Activated naive CD4-positive, alpha-beta T cell treated with anti-CD3 and anti-CD28 coated beads, Interleukin-2, amount 50 U/mL, for 16 hours (primary cell): ENCODE results near the gene DRAP1.

ENCODE experiments used
- DNase-seq: peaks from one replicate; pipeline ENCODE4 v3.0.0-alpha.2; 2020

DRAP1 gene, protein sequence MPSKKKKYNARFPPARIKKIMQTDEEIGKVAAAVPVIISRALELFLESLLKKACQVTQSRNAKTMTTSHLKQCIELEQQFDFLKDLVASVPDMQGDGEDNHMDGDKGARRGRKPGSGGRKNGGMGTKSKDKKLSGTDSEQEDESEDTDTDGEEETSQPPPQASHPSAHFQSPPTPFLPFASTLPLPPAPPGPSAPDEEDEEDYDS

DNA sequence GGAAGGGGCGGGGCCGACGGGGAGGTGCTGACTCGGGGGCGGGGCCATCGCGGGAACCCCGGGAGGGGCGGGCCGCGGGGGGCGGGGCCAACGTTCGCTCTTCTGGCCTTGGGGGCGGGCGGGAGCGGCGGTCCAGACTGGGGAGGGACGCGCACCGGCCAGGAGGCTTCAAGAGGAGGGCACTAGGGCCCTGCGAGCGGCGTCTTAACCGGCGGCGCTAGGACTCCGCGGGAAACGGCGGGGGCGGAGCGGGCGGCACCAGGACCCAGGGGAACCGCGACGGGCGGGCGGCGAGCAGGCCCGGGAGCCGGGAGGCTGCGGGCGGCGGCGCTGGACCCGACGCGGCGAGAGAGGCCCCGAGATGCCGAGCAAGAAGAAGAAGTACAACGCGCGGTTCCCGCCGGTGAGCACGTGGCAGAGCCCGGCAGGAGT is at the start of gene DRAP1:
Gene DRAP1 (plus strand): TSS at position 286 of the 432 bp plus-strand sequence. CDS start 76 bp downstream, at position 362.
- peak; percentile 98 for DNase-seq

DNA sequence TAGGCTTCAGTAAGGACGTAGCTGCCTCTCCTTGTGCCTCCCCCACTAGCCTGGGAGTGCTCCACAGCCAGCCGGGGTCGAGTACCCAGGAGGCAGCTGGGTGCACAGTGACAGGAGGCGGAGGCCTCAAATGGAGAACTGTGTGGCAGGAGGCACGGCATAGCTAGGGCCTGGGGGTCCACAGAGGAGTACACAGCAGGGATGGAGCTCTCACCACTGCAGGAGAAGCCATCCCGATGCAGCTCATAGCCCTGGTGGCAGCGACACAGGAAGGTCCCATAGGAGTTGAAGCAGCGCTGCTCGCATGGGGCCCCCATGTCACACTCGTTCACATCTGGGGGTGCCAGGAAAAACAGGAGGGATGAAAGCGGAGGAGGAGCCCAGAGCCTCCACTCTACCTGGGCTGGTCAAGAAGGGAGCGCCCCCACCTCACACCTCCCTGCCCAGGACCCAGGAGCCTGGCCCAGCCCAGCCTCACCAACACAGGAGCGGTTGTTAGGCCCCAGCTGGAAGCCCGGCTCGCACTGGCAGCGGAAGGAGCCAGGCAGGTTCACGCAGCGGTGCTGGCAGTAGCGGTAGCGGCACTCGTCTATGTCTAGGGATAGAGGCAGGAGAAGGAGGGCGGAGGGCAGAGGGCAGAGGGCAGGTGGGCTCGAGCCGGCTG is 49.5 kb upstream of the DRAP1 start:
- no peak for DNase-seq

DNA sequence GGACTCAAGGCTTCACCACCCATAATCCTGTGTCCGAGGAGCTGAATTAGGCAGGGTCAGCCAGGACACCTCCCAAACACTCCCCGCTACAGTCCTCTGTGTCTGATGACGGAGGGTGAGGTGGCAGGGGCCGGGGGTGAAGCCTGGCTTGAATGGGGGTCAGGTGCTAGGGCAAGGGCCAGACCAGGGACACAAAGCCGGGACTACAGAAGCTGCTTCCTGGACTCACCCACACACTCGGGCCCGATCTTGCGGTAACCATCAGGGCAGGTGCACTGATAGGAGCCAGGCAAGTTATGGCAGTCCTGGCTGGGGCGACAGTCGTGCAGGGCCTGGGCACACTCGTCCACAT is 48.9 kb upstream of the DRAP1 start:
- DNase-seq = no peak

GRCh38 chr11:65870706-65871681 is 48.2 kb upstream of the DRAP1 start:
- no peak for DNase-seq

GRCh38 chr11:65871811-65872548 is 47.2 kb upstream of the DRAP1 start:
- no peak for DNase-seq

GRCh38 chr11:65872586-65873317 is 46.5 kb upstream of the DRAP1 start, which contains the start of gene EFEMP2:
Gene EFEMP2, minus strand, starts transcription at chr11:65872800. Its CDS starts 446 bp downstream, at chr11:65872354.
- DNase-seq = no peak

DNA sequence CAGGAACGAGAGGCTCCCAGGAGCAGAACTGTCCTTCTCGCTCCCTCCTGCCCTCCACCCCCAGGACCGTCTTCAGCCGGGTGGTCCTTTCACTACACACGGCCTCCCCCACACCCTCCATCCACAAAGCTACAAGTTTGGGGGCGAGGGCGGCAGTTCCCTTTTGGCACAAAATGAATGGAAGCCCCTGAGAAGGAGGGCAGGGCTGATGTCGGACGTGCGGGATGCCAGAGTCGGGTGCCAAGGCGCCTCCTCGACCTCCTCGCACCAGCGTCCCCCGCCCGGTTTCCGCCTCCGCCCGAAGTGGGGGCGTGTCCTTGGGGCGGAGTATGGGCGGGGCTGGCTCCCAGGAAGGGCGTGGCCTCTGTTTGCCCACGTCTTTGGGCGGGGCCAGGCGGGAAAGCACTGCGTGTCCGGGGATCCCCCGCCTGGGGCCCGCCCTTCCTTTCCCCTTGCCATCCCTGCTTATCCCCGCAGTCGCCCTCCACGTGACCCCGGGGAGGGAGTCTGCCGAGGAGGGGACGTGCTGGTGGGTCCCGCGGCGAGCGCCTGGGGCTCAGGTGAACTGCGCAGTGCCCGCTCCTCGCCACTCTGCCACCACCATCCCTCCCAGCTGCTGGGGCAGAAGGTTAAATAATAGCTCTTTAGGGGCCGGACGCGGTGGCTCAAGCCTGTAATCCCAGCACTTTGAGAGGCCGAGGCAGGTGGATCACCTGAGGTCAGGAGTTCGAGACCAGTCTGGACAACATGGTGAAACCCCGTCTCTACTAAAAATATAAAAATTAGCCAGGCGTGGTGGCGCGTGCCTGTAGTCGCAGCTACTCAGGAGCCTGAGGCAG is 45.7 kb upstream of the DRAP1 start:
- peak; percentile 92 for DNase-seq

DNA sequence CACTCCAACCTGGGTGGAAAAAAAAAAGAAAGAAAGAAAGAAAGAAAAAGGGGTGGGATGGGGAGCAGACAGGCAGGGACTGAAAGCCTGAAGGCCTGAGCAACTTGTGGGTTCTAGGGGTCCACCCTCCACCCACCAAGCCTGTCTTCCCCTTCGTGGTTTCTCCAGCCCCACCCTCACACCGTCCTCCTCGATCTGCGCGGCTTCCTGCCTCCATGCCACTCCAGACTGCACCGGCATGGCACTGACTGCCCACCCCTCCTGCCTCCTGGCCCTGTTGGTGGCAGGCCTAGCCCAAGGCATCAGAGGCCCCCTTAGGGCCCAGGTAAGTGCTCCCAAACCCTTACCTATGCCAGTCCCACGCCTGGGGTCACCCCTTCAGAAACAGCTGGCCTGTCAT is 39.6 kb upstream of the DRAP1 start, which contains the start of gene CTSW:
Gene CTSW (plus strand): TSS at position 221 of the 400 bp plus-strand sequence. CDS start 18 bp downstream, at position 239.
- no peak for DNase-seq

- DNase-seq = no peak
These were observed 39.2 kb upstream of the DRAP1 start for GRCh38 chr11:65880027-65880426.

DNA sequence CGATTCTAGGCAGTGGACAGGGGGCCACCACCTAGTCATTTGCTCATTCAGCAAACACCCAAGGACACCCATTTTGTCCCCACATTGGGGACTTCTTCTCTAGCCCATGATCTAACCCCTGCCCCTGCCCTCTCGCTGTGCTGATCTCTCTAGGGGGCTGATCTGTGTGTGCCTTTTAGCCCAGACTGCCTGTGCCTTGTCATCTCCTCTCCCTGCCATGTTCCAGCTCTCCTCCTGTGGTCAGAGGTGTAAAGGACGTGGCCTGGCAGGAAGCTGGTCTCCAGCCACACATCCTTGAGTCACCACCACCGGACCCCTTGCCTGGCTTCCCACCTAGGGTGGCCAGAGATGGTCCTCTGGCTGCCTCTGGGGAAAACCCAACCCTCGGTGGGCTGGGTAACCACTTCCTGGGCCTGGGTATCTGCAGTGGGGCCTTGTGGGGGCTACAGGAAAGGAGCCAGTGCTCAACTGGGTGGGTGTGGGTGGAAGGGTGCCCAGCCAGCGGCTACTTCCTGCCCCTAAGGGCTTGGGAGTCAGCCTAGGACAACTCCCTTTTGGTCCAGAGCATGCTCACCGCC is 38.3 kb upstream of the DRAP1 start:
- DNase-seq = no peak

DNA sequence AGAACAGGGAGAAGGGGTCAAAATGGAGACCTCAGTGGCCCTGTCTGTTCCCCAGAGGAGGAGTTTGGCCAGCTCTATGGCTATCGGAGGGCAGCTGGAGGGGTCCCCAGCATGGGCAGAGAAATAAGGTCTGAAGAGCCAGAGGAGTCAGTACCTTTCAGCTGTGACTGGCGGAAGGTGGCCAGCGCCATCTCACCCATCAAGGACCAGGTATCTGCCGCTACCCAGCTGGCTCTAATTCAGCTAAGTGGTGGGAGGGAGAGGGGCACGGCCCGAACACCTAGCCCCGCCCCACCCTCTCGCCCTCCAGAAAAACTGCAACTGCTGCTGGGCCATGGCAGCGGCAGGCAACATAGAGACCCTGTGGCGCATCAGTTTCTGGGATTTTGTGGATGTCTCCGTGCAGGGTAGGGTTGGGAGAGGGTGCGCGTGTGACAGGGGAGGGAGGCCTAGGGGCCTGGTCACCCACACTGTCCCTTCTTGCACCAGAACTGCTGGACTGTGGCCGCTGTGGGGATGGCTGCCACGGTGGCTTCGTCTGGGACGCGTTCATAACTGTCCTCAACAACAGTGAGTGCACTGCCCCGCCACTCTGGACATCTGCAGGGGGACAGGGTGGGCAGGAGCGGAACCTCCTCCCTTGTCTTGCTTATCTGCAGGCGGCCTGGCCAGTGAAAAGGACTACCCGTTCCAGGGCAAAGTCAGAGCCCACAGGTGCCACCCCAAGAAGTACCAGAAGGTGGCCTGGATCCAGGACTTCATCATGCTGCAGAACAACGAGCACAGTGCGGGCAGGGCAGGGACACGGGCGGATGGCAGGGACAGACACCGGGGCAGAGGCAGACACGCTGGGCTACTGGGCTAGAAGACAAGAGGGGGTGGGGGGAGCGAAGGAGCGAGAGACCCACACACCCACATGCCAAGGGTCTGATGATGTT is 36.8 kb upstream of the DRAP1 start:
- no peak for DNase-seq

- DNase-seq = no peak
These were observed 36.0 kb upstream of the DRAP1 start for GRCh38 chr11:65883058-65883761.

DNA sequence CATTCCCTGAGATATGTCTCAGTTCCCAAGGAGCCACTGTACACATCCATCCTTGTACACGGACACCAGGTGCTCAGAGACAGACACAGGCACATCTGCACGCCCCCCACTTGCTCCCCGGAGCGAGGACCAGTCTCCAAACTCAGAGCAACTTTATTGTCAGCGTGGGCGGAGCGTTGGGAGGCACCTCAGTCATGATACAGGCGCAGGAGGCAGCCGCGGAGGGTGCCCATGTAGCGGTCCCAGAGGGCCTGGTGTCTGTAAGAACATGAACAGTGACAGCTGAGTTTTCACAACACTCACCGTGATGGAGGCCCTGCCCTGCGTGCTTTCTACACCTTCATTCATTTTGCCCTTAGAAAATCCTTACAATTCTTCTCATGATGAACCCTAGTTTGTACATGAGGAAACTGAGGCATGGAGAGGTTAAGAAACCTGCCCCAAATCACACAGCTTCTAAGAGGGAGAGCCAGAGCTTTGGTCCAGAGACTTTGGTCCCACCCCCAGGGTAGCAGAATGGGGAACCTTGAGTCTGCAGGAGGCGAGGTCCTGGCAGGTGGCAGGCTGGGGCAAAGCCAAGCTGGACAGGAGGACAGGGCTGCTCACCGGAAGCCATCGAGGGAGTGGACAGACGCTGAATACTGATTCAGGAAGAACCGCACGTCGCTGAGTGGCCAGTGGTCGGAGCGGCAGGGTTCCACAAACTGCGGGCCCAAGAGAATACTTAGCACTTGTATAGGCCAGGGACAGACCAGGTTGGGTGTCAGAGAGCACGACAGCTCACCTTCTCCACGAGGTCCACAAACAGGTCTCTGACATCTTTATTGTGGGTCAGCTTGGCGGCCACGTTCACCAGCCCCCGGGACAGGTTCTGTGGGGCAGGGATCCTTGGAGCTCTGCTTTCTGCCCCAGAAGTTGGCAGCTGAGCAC is 35.2 kb upstream of the DRAP1 start:
- no peak for DNase-seq

GRCh38 chr11:65884716-65885092 is 34.5 kb upstream of the DRAP1 start:
- DNase-seq = peak; percentile 81

GRCh38 chr11:65885231-65885630 is 34.0 kb upstream of the DRAP1 start:
- no peak for DNase-seq

DNA sequence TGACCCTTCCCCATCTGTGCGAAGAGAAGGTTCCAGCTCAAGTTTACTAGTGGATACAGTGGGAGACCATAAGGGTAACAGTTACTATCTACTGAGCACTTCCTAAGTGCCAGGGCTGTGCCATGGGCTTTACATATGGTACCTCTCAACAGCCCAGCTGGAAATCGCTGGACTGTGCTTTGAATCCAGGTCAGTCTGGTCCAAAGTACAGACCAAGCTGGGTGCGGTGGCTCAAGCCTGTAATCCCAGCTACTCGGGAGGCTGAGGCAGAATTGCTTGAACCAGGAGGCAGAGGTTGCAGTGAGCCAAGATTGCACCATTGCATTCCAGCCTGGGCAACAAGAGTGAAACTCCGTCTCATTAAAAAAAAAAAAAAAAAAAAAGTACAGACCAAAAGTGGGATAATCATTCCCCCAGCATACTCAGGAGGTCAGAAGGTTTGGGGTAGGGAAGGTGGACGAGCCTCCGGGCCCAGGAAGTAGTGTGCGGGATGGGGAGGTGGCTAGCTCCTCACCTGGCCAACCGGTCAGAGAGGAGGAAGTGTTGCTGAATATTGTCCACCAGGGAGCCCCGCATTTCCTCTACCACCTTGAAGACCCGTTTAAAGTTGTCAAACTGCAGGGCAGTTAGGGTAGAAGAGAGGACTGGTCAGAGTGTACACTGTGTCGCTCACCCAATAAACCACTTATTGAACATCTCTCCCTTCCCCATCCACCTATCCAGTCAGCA is 33.3 kb upstream of the DRAP1 start:
- no peak for DNase-seq
